ELR (cell line): ENCODE data around the gene DTNB.
"Not testable (repeated sequence)": the region's sequence is repeated elsewhere in the genome, so short reads cannot be mapped to it uniquely, and the experiment has no call there.

Source experiments
- DNase-seq: peaks from one replicate; pipeline ENCODE4 v3.0.0-alpha.2; 2015; ENCODE audit warnings: low read depth

The DTNB gene

DNA sequence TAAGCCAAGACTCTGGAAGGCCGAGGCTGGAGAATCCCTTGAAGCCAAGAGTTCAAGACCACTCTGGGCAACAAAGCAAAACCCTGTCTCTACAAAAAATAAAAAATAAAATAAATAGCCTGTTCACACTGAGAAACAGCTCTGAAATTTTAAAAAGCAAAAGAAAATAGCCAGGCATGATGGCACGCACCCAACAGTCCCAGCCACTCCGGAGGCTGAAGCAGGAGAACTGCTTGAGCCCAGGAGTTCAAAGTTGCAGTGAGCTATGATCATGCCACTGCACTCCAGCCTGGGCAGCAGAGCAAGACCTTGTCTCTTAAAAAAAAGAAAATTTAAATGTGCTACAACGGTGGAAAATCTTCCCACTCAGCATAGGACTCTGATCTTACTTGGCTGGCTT, 52.7 kb downstream of the DTNB start:
- no peak for DNase-seq

DNA sequence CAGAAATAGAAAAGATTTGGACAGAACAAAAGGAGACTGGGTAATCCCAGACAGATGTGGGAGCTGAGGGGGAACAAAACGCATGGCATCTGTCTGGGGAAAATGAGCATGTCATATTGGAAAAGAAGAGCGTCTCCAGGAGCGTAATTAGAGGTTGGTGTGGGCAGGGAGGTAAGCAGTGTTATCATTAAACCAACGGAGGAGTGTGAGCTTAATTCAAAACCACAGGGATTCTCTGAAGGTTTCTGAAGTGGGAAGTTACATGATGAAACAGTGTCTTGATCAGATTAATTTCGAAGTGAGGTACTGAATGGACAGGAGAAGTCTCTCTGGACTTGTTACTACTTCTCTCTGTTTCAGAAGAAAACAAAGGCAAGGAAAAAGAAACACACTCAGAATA, 53.3 kb downstream of the DTNB start:
- DNase-seq, result no peak

DNA sequence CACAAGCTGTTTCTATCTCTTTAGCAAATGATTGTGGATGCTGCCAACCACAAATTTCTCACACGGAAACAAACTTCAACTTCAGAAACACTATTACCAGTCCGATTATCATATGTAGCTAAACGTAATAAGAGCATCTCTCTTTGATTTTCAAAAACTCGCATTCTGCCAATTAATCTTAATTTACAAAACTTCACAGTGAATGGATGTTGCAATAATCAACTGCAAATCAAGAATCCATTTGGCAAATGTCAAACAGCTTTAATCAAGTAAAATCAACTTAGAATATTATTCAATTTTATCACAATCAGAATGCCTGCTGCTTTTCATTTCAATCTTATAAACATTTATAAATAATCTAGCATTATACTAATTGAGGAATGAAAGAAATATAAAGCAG, 54.2 kb downstream of the DTNB start:
- DNase-seq, result no peak

DNA sequence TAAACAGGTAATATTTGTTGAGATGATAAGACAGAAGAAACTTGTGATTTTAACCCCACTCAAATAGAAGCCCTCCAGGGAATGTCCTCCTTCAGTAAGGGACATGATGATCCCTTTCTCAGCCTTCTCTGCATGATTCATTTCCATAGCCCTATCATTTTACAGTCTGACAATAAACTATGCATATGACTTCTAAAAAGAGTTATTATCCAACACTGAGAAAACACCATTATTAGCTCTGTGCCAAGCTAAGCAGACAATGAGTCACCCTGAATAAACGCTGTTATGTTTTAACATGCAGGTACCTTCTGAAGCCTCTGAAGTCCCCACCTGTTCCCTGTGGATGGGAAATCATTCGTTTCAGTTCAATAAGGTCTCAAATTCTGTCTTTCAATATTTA, 54.7 kb downstream of the DTNB start:
- DNase-seq, result peak; percentile 60

DNA sequence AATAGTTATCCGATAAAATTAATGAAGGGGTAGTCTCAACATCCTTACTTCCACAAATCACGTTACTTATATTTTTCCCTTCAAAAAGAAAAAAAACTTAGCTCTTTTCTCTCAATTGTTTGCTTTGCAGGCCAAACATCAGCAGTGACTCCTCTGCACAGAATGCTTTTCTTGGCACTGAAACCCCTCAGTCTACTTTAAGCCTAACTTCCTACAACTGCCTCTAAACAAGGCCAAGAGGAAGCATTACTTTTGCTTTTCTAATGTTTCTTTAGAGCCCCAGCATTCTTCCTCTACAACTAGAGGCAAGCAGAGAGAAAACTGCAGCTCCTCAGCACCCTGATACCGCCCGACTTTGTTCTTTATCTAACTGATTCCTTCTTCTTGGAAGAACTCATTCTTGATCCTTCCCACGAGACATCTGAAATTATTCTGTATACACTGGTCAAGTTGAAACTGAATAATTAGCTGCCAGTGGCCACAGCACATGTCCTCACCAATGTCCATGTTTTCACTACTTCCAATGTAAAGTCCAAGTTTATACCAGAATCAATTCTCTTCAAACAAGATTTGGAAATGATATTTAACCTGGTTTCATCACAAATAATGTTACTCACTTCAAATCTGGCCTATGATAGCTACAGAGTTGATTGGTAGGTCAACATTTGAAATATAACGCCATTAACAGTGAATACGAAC, 55.3 kb downstream of the DTNB start:
- DNase-seq, result peak; percentile 22

DNA sequence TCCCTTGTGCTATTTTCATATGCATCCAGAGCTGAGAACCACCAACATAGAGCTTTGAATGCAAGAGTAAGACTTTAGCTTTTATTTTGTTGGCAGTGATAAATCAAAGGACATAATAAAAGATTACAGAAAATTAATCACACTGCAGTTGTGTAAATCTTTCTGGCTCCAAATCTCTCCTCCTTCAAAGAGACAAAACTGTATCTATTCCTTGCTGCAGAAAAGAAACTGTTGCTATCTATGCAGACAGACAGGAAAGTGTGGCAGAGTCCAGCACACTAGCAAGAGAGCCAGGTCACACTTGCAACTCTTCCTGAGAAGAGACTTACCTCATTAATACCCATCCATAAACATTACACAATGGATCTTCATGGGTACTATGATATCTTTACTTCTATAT, 57.5 kb downstream of the DTNB start:
- DNase-seq, result no peak

DNA sequence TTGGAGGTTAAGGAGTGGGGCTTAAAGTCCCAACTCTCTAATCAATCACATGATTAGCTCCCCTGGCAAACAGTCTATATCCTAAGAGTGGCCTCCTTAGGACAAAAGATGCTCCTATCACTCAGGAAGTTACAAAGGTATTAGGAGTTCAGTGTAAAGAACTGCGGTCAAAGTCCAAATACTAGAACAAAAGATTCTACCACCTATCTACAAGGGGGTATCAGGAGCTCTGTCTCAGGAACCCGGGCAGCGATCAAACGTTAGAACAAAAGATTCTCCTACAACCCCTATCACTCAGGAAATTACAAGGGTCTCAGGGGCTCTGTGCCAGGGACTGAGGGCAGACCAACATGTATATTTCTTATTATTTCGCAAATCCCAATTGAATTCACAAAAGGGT, 58.0 kb downstream of the DTNB start:
- DNase-seq, result no peak

DNA sequence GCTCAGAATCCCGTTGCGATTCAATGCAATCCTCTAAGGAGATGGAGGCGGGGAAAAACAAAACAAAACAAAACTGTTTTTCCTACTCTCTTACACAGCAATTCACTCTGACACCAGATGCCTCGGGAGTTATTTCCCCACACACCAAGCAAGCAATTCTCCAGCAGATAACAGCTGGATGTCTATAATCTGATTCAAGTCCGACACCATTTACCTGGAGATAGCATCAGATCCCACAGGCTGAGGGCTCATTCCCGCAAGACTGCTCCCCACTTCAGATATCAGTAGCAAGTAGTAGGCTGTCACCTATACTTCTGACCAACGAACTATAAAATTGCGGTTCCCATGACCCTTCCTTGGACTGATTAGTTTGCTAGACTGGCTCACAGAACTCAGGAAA, 58.7 kb downstream of the DTNB start:
- DNase-seq, result no peak

DNA sequence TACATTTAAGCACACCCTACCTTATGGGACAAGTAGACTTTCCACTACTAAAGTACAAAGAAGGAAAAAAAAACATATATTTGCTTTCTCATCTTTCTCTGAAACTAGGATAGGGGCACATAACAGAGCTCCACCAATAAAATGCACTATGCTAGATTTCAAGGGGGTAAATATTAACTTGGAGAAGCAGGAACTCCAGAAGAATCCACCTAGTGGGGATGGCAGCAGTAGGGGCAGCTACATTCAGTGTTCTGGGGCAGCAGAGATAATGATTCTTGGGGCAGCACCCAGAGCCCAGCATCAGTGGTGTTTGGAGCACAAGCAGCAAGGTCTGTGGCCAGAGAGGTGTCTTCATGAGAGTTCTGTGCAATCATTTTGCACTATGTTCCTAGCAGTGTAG, 64.7 kb downstream of the DTNB start:
- DNase-seq, result no peak

DNA sequence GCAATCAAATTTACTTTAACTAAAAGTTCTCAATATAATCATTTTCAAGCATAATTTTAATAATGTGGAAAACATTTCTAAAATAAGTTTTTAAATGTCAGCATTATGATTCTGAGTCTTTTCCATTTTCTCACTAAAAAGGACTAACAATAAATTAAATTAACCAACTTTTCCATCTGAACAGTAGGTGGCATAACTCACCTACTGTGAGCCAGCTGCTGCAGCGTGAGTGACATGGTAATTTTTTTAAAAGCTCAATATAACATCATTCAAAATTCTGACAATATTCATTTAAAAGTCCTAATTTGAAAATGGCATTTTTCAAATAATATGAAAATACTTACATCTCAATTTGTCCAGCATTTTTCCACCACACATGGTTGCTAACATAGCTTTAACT, 66.5 kb downstream of the DTNB start:
- DNase-seq, result peak; percentile 43

DNA sequence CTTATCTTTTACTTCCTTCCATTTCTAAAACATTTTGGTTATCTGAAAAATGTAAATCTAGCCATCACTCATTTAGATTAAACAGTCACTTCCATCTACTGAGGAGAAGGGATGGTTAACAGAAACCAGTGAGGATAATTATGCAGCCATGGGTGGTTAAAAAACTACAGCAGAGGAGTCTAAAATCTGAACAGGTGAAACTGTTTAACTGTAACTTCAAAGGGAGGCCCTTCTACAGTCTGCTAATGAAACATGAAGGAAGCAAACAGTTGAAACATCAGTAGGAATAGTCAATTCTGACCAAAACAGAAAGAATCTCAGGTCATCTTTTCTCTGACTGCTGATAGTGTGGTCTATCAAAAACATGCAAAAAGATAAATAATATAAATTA, 71.0 kb downstream of the DTNB start:
- DNase-seq, result no peak

DNA sequence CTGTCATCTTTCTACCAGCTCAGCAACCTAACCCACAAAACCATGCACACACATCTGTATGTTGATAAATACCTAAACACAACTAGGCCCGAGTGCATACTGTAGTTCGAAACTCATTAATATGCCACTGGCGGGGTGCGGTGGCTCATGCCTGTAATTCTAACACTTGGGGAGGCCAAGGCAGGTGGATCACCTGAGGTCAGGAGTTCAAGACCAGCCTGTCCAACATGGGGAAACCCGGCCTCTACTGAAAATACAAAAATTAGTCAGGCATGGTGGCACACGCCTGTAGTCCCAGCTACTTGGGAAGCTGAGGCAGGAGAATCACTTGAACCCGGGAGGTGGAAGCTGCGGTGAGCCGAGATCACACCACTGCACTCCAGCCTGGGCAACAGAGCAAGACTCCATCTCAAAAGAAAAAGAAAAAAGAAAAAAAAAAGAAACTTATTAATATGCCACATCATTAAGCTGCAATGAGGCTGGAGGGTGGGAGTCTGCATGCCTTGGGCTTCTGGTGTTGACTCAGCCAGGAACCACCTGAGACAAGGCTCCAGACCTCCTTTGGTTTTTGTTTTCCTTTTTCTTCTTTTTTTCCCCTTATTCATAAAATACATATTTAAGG, 71.6 kb downstream of the DTNB start:
- DNase-seq, result not testable (repeated sequence)

DNA sequence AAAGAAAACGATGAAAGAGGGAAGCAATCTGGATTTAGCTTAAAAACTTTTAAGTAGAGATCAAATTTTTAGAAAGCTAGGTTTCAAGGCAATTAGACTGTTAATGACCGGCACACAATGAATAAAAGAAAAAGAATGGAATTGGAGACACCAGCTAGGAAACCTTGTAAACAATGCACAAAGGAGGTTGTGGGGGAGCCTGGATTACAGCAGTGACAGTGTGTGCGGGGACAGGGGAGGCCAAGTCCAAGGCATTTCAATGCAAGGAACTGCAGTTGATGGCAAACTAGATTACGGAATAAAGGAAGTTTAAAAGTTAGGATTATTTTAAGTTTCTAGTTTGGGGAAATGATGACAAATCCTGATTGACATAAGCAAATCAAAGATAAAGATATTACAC, 74.5 kb downstream of the DTNB start:
- no peak for DNase-seq

DNA sequence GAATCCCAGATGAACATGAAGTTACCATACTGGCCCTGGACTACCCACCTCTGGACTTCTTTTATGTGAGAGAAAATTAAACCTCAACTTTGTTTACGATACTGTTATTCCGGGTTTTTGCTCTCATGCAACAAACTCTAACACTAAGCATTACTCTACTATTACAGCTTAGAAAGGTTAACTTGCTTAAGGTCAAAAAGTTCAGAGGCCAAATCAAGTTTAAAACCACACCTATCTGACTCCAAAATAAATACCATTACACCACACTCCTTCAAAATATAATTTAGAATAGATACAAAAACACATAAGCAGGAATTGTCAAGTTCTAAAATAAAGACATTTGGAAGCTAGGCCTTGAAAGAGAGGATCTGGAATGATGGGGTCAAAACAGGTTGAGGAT, 75.0 kb downstream of the DTNB start:
- DNase-seq, result no peak

DNA sequence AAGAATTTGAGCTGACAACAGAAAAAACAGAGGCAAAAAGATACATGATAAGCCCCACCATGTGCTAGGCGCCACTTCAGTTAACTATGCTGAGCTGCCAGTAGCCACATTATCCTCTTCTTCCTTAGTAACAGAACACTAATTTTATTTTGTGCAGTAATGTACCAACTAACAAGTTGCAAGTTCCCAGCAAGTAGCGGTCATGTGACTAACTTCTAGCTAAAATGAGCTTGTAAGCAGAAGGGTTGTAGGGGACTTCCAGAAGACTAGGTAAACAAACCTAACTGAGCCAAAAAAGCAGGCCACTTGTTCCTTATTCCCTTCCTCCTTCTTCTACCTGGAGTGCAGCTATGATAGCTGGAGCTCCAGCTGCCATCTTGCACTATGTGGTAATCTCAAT, 75.5 kb downstream of the DTNB start:
- no peak for DNase-seq

DNA sequence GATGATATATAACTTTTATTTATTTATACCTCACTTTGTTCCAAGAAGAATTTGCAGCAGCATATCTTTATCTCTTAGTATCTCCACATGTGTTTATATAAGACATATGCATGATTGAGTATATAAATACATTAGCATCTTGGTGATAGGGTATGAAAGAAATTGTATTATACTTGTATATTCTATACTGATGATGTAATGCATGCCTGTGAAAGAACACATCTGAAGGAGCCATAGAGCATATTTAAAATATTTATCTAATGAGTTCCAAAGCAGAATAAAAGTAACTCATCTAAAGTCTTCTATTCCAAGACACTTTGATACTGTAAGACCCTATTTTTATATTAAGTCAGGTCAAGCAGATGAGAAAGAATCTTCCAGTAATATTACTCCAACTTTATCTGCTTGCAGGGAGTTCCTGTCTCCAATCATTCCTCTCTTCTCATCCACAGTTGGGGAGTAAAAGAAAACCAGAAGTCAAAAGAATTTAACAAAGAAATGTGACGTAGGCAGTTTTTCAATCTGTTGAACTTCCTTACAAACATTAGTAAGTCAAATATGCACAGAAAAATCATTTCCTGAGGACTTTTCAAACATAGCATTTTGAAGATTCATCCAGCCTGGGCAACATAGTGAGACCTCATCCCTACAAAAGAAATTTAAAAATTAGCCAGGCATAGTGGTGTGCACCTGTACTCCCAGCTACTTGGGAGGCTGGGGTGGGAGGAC, 76.7 kb downstream of the DTNB start:
- no peak for DNase-seq

DNA sequence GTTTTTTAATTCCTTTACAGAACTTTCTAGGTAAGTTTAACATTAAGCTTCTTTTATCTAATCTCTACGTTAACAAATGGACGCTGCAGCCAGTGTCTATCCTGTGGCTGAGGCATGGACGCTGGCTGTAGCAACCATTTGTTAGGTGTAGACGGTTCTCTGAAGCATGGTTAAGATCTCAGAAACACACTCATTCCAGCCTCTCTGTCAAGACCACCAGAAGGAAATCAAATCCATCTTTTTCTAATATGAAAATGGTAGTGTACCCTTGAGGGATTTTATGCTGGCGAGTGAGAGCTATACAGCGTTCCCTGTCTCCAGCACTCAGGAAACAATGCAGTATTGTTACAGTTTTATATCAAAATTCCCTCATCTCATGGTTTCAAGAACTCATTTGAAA, 78.0 kb downstream of the DTNB start:
- no peak for DNase-seq

DNA sequence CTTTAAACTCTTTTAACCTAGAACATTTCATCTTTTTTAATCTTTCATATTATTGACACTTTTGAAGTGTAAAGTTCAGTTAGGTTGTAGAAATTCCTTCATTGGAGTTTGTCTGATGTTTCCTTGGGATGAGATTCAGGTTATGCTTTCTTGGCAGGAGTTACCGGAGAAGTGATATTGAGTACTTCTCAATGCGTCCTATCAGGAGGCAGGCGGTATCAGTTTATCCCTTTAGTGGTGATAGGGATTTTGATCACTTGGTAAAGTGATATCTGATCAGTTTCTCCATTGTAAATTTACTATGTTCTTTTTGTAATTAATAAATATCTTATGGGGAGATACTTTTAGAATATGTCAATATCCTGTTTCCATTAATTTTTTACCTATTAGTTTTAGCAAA, 78.4 kb downstream of the DTNB start:
- DNase-seq, result no peak

DNA sequence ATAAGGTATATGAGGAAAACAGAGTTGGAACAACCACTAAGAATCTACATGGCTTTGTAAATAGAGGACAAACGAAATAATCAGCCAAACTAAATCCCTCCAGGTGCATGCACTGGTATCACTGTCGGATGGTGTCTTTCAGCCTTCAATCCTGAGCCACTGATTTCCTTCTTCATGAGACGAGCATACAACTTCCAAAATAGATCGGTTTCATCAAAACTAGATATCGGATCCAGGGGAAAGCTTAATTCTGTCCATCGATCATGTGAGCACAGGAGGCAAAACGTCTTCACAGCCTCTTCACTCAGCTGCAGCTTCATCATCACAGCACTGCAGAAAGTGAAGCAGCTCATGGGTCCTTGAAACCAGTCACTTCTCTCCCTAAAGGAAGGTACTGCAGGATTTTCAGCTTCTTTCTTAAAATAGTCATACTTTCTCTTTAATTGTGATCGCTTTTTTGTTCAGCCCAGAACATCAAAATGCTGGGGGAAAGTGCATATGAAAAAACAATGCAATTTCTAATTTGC, 80.5 kb downstream of the DTNB start:
- no peak for DNase-seq

DNA sequence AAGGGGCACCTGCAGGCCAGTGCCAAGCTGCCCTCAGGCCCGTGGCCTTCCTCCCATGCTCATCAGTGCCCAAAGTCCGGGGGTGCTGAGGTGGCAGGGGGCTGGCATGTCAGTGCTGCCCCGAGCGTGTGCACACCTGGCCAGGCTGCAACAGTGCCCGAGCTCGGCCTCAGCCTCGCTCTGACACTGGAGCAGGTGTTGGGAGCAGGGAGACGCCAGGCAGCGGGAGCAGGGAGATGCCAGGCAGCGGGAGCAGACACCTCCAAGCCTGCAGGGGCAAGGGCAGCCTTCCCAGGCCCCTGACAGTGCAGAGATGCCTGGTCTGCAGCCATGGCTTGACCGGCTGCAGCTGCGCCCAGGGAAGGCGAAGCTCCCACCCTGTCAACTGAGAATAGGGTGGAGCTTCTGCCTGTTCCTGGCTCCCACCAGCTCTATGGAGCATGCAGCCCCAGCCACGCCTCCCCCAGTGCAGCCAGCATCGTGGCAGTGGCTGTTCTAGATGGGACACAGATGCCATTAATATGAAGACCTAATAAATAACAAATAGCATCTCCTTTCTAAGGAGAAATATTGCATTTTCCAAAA, 82.4 kb downstream of the DTNB start:
- no peak for DNase-seq

DNA sequence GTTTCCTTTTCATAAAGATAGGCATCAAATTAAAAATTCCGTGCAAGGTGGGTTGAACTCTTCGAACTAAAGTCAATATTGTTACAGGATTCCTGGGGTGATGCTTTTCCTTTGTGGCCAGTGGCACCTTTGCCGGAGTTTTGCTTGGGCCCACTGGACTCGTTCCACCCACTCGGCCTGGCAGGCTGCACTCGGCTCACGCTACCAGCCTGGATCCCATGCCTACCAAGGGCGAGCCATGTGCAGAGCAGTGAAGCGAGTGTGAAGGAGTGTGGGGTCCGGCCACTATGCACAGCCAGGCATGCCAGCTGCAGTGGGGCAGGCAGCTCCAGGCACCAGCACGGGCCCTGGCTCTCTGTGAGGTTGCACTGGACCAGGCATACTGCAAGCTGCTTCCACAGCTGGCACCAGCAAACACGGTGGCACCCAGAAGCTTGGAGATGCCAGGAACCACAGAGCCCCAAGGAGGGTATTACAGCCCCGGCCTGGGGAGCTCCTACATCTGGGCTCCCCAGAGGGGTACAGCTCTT, 83.6 kb downstream of the DTNB start:
- no peak for DNase-seq

DNA sequence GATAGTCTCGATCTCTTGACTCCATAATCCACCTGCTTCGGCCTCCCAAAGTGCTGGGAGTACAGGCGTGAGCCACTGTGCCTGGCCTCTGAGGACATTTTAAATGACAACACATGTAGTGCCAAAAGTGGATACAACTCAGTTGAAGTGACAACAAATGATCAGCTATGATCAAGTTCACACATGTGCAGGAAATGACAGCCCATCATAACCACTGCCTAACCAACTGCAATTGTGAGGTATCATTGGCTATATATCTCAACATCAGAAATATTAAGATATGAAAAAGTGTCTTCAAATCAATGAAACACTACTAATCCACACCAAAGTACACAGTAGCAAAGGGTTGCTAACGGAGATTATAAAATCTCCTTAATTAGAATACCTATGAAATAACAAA, 84.8 kb downstream of the DTNB start:
- DNase-seq, result no peak

DNA sequence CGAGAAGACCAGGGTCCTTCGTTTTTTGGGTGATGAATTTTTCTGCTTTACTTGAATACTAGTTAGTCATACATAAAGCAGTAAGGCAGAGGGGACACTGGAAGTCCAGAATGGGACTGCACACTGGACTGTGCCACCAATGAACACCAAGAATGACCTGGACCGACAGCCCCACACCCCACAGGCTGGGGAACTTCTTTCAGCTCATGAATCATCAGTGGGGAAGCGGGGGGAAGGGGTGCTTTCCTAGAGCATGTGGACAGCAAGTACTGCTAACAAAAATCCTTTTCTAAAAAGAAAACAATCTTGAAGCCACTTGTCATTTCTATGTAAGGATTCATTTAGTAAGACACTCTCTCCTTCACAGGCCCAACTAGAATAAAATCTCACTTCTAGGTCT, 86.0 kb downstream of the DTNB start:
- DNase-seq, result peak; percentile 56
